HCT116 (cell line): ENCODE results near the gene GLA. TPM values are rescaled to one million over a fixed set of nuclear protein-coding genes. Genes with fewer than 3 reads are reported as not detected.

Experiments
- ATAC-seq: fragments of 200-7000 bp; cut with Tn5 transposase; 2 replicates; pipeline ENCODE4 v1.9.1; 2020; ENCODE audit warnings: mild to moderate bottlenecking, moderate library complexity
- BruUV-seq: library from RNA; stranded (reverse); fragments of 400-500 nt; replicated peaks from 2 replicates; lab custom pipeline; 2021; lab: Mats Ljungman, UMichigan
- CTCF ChIA-PET: fragments of 300-600 bp; sonication (Branson Sonifier 250); formaldehyde crosslinking; loops from one replicate; lab custom pipeline; 2021; ENCODE audit warnings: antibody characterized with exemption; lab: Charles Lee
- POLR2A ChIA-PET: fragments of 300-600, 350-600 bp; sonication (Branson Sonifier 250); formaldehyde crosslinking; loops from one replicate; lab custom pipeline; 2021; ENCODE audit warnings: antibody characterized with exemption; lab: Charles Lee
- RAD21 ChIA-PET, 2 experiments: fragments of 300-600 bp; sonication (Branson Sonifier 250); formaldehyde crosslinking; loops; one replicate each; lab custom pipeline; 2023; ENCODE audit warnings: low total read pairs in 2 of 2; ENCODE audit not compliant: uncharacterized antibody in 2 of 2, unreplicated experiment in 2 of 2, low non-redundant PET in 1 of 2; lab: Charles Lee
- DNase-seq: peaks from one replicate; pipeline ENCODE4 v3.0.0-alpha.2; 2010; ENCODE audit warnings: low read depth, low spot score
- H2AFZ ChIP-seq: fragments of 200-600 bp; shearing (Covaris generic), sonication (generic); 2 replicates; pipeline ENCODE4 v1.6.1; 2017; ENCODE audit warnings: low read depth, mixed run types, mixed read lengths, antibody characterized with exemption, low read length; ENCODE audit not compliant: poor library complexity, severe bottlenecking
- H3K27ac ChIP-seq: 2 replicates; pipeline ENCODE4 v1.5.1; 2012; ENCODE audit warnings: low read depth, low read length
- H3K27me3 ChIP-seq: fragments of 200-600 bp; sonication (generic); 2 replicates; pipeline ENCODE4 v1.6.1; 2016; ENCODE audit warnings: mixed run types, low read length, mixed read lengths; ENCODE audit not compliant: insufficient read depth
- H3K36me3 ChIP-seq, 2 experiments: fragments of 200-500 bp in 1 of 2; fragments of 200-600 bp in 1 of 2; sonication (Bioruptor generic) in 1 of 2; sonication (generic) in 1 of 2; 2 replicates each; pipeline versions ENCODE4 v1.5.1 to v1.6.1; 2014 to 2016; ENCODE audit warnings: low read length in 2 of 2, inconsistent platforms in 1 of 2, mixed read lengths in 1 of 2, mixed run types in 1 of 2; ENCODE audit not compliant: insufficient read depth in 2 of 2, control insufficient read depth in 1 of 2
- H3K4me1 ChIP-seq, 2 experiments: fragments of 200-600 bp in 1 of 2; sonication (generic) in 1 of 2; 2 replicates each; pipeline versions ENCODE4 v1.5.1 to v1.6.1; 2012 to 2017; ENCODE audit warnings: low read length in 2 of 2, inconsistent platforms in 1 of 2, mild to moderate bottlenecking in 1 of 2, mixed read lengths in 1 of 2, mixed run types in 1 of 2, moderate library complexity in 1 of 2; ENCODE audit not compliant: insufficient read depth in 2 of 2, control insufficient read depth in 1 of 2
- H3K4me2 ChIP-seq: fragments of 200-600 bp; sonication (generic); 2 replicates; pipeline ENCODE4 v1.6.1; 2017; ENCODE audit warnings: mixed run types, low read length, mixed read lengths
- H3K4me3 ChIP-seq, 2 experiments: fragments of 200-600 bp in 1 of 2; sonication (generic) in 1 of 2; replicated peaks in 1 of 2; 2 replicates each; pipeline ENCODE4 v1.5.1; 2011 to 2016; ENCODE audit warnings: low read length in 2 of 2, control low read depth in 1 of 2, low read depth in 1 of 2, mild to moderate bottlenecking in 1 of 2, mixed read lengths in 1 of 2, mixed run types in 1 of 2
- H3K79me2 ChIP-seq: fragments of 200-600 bp; sonication (generic); 2 replicates; pipeline ENCODE4 v1.6.1; 2017; ENCODE audit warnings: mild to moderate bottlenecking, mixed run types, low read length, moderate library complexity, mixed read lengths; ENCODE audit not compliant: insufficient read depth
- H3K9ac ChIP-seq: fragments of 200-600 bp; sonication (generic); 2 replicates; pipeline ENCODE4 v1.6.1; 2016; ENCODE audit warnings: low read length, mixed read lengths
- H3K9me2 ChIP-seq: fragments of 200-600 bp; sonication (generic), shearing (Covaris generic); 2 replicates; pipeline ENCODE4 v1.6.1; 2017; ENCODE audit warnings: mixed run types, mild to moderate bottlenecking, moderate library complexity; ENCODE audit not compliant: insufficient read depth
- H3K9me3 ChIP-seq, 2 experiments: fragments of 200-500 bp in 1 of 2; fragments of 200-600 bp in 1 of 2; sonication (Bioruptor generic) in 1 of 2; sonication (generic) in 1 of 2; 2 replicates each; pipeline ENCODE4 v1.6.1; 2014 to 2017; ENCODE audit warnings: low read length in 2 of 2, mixed read lengths in 2 of 2, inconsistent platforms in 1 of 2, low read depth in 1 of 2, mild to moderate bottlenecking in 1 of 2, mixed run types in 1 of 2, moderate library complexity in 1 of 2; ENCODE audit not compliant: control insufficient read depth in 1 of 2, insufficient read depth in 1 of 2
- H4K20me1 ChIP-seq: fragments of 200-600 bp; sonication (generic), shearing (Covaris generic); 2 replicates; pipeline ENCODE4 v1.6.1; 2017; ENCODE audit warnings: mixed run types, mild to moderate bottlenecking, moderate library complexity; ENCODE audit not compliant: insufficient read depth
- CBX3 ChIP-seq: IDR thresholded peaks from 2 replicates; pipeline ENCODE4 v1.6.1; 2012; ENCODE audit warnings: low read depth
- CTCF ChIP-seq, 3 experiments: fragments of 200-600 bp in 1 of 3; sonication (generic) in 1 of 3; IDR thresholded peaks in 2 of 3; conservative IDR thresholded peaks in 1 of 3; 2 replicates each; pipeline ENCODE4 v1.5.1; 2012 to 2017; ENCODE audit warnings: low read depth in 2 of 3, low read length in 2 of 3, antibody characterized with exemption in 1 of 3, borderline replicate concordance in 1 of 3, control low read depth in 1 of 3, mild to moderate bottlenecking in 1 of 3, mixed read lengths in 1 of 3, mixed run types in 1 of 3, moderate library complexity in 1 of 3; ENCODE audit not compliant: insufficient read depth in 1 of 3
- ELF1 ChIP-seq: IDR thresholded peaks from 2 replicates; pipeline ENCODE4 v1.6.1; 2012; ENCODE audit warnings: low read depth, borderline replicate concordance
- JUND ChIP-seq: IDR thresholded peaks from 2 replicates; pipeline ENCODE4 v1.6.1; 2012
- RAD21 ChIP-seq: IDR thresholded peaks from 2 replicates; pipeline ENCODE4 v1.6.1; 2012; ENCODE audit warnings: low read depth, mild to moderate bottlenecking
- SP1 ChIP-seq: IDR thresholded peaks from 2 replicates; pipeline ENCODE4 v1.6.1; 2012; ENCODE audit warnings: low read depth
- ZFX ChIP-seq: fragments of 450-650 bp; IDR thresholded peaks from 2 replicates; pipeline ENCODE4 v1.6.1; 2017
- ZNF274 ChIP-seq: fragments of 200-500 bp; sonication (Bioruptor generic); IDR thresholded peaks from 2 replicates; pipeline ENCODE4 v1.6.1; 2014; ENCODE audit warnings: mild to moderate bottlenecking, low read depth, low read length, inconsistent platforms
- intact Hi-C: fragments of 100-400 bp; cut with micrococcal nuclease; formaldehyde crosslinking; loops from 2 replicates; pipeline ENCODE4 v1.10.0; 2022
- total RNA-seq: library from RNA; stranded (reverse); gene quantifications from one replicate; pipeline ENCODE4 v1.2.1, GENCODE V29; 2021; ENCODE audit not compliant: unreplicated experiment

Gene GLA
- total RNA-seq, 1 experiment from 2014 or later, result 40.8 TPM

- Histone ChIP-seq H3K36me3 (0 out of 4 replicates have a peak, but pooled peaks cover 0 to 2% of the 10 kb centered on the region in 2 experiments), H3K4me3 (no peak overlapping the region), H3K9ac (no peak overlapping the region), H3K27ac (no peak overlapping the region), H3K9me3 (no peaks in the 10 kb centered on the region), H3K9me2 (no peaks in the 10 kb centered on the region), H3K4me1 (no peaks in the 10 kb centered on the region), H2AFZ (no peak overlapping the region), H3K79me2 (no peaks in the 10 kb centered on the region), H3K27me3 (no peaks in the 10 kb centered on the region), H3K4me2 (no peak overlapping the region), H4K20me1 (no peaks in the 10 kb centered on the region)
- ChIA-PET POLR2A (no interaction called here), CTCF (no interaction called here), RAD21 (no interaction called here)
- intact Hi-C loops, result loop anchor here (5.0 kb wide), 1 partner anchor 178 kb away; no protein-coding TSS in a partner anchor
- ATAC-seq (no peak), DNase-seq (no peak)
- TF ChIP-seq ELF1, result no peak
- no peak for TF ChIP-seq CTCF (IDR thresholded peaks at IDR 0.05 in 2 of 3, conservative IDR thresholded peaks at IDR 0.05 in 1 of 3; ENCODE audit: borderline replicate concordance in 1 of 3, insufficient read depth in 1 of 3, low read depth in 2 of 3, low read length in 2 of 3)
- TF ChIP-seq SP1, result no peak
- no peak for TF ChIP-seq ZNF274
- TF ChIP-seq JUND, result no peak
- BruUV-seq, result no TSS peak
Measured at GRCh38 chrX:101419489-101419888, 11.8 kb upstream of the GLA start.

- Histone ChIP-seq H3K27ac (no peak overlapping the region), H3K9me2 (no peaks in the 10 kb centered on the region), H4K20me1 (no peaks in the 10 kb centered on the region), H3K4me3 (no peak overlapping the region), H3K4me2 (no peak overlapping the region), H3K36me3 (peaks cover 0 to 2% of the 10 kb centered on the region in 2 experiments; a peak in 1 of 4 replicates), H3K9me3 (no peaks in the 10 kb centered on the region), H3K9ac (no peak overlapping the region), H3K27me3 (no peaks in the 10 kb centered on the region), H3K79me2 (peaks cover 8% of the 10 kb centered on the region; the same call in 1 of the 2 replicates), H3K4me1 (no peaks in the 10 kb centered on the region), H2AFZ (no peak overlapping the region)
- ChIA-PET CTCF (interaction anchor here (1.1 kb wide), 1 partner anchor 340 kb away, joined by 3 read pairs; no protein-coding TSS in a partner anchor), RAD21 (no interaction called here), POLR2A (no interaction called here)
- intact Hi-C loops, result loop anchor here (5.0 kb wide), 1 partner anchor 179 kb away; no protein-coding TSS in a partner anchor
- ATAC-seq (no peak), DNase-seq (no peak)
- TF ChIP-seq ZFX, result no peak
- TF ChIP-seq CBX3, result no peak
- TF ChIP-seq ZNF274, result no peak
- TF ChIP-seq RAD21, result no peak
- BruUV-seq, result no TSS peak
Measured at GRCh38 chrX:101417981-101418841, 10.5 kb upstream of the GLA start.
